ENCODE measurements around the gene PPFIA4. TPM values are rescaled to one million over a fixed set of nuclear protein-coding genes. Genes with fewer than 3 reads are reported as not detected.
"Not testable (repeated sequence)": the region's sequence is repeated elsewhere in the genome, so short reads cannot be mapped to it uniquely, and the experiment has no call there.

PPFIA4 gene
- total RNA-seq, 1 experiment from 2014 or later: not detected

GRCh38 chr1:203005395-203006142, 20.7 kb upstream of the PPFIA4 start:
- DNase-seq; H3K27ac ChIP-seq (ENCODE audit: low read length); H3K4me2 ChIP-seq (ENCODE audit: low read depth, low read length, poor library complexity, severe bottlenecking); H2AFZ ChIP-seq (ENCODE audit: low read length); H3K9me3 ChIP-seq (ENCODE audit: low read length); H3K9ac ChIP-seq (ENCODE audit: low read length); H4K20me1 ChIP-seq (ENCODE audit: insufficient read depth, low read depth, low read length); H3K9me2 ChIP-seq (replicated peaks; ENCODE audit: insufficient read depth, low read length); H3K27me3 ChIP-seq (ENCODE audit: low read length); H3K4me3 ChIP-seq (ENCODE audit: low read length): not testable (repeated sequence)
- H3K79me2 ChIP-seq (ENCODE audit: low read length): peaks cover 33% of the 10 kb centered on the region
- H3K36me3 ChIP-seq (ENCODE audit: insufficient read depth, low read length): peaks cover 15% of the 10 kb centered on the region
- H3K4me1 ChIP-seq (ENCODE audit: low read length): peaks cover 27% of the 10 kb centered on the region

- Histone ChIP-seq H3K27me3 (ENCODE audit: low read length) (no peaks in the 10 kb centered on the region), H3K79me2 (ENCODE audit: low read length) (peaks cover 49% of the 10 kb centered on the region), H3K36me3 (ENCODE audit: insufficient read depth, low read length) (peaks cover 27% of the 10 kb centered on the region), H4K20me1 (ENCODE audit: insufficient read depth, low read depth, low read length) (0 out of 2 replicates have a peak, but pooled peaks cover 3% of the 10 kb centered on the region), H3K4me1 (ENCODE audit: low read length) (peaks cover 32% of the 10 kb centered on the region), H3K4me2 (ENCODE audit: low read depth, low read length, poor library complexity, severe bottlenecking) (peak within 1 kb of the TSS; percentile 96), H3K27ac (ENCODE audit: low read length) (peak within 1 kb of the TSS; percentile 2; the same call in 1 of the 2 replicates), H3K9ac (ENCODE audit: low read length) (peak within 1 kb of the TSS; percentile 94), H3K9me3 (ENCODE audit: low read length) (no peaks in the 10 kb centered on the region), H3K4me3 (ENCODE audit: low read length) (peak within 1 kb of the TSS; percentile 90), H2AFZ (ENCODE audit: low read length) (peak within 1 kb of the TSS; percentile 24), H3K9me2 (replicated peaks; ENCODE audit: insufficient read depth, low read length) (no peaks in the 10 kb centered on the region)
- DNase-seq: peak; percentile 99
Measured at GRCh38 chr1:203006948-203007871, 19.1 kb upstream of the PPFIA4 start, which contains the start of gene TMEM183A. TMEM183A (plus strand) TSS chr1:203007374; CDS start chr1:203007466, 92 bp downstream.

- H3K9me3 ChIP-seq (ENCODE audit: low read length): no peaks in the 10 kb centered on the region
- H3K9ac ChIP-seq (ENCODE audit: low read length): 0 out of 2 replicates have a peak overlapping the region, but pooled peaks have one; percentile 94
- H3K4me2 ChIP-seq (ENCODE audit: low read depth, low read length, poor library complexity, severe bottlenecking): peak overlapping the region; percentile 96
- H3K79me2 ChIP-seq (ENCODE audit: low read length): peaks cover 61% of the 10 kb centered on the region
- no peaks in the 10 kb centered on the region for H3K27me3 ChIP-seq (ENCODE audit: low read length)
- peaks cover 32% of the 10 kb centered on the region for H3K4me1 ChIP-seq (ENCODE audit: low read length)
- H3K4me3 ChIP-seq (ENCODE audit: low read length): no peak overlapping the region
- H2AFZ ChIP-seq (ENCODE audit: low read length): no peak overlapping the region
- no peak overlapping the region for H3K27ac ChIP-seq (ENCODE audit: low read length)
- DNase-seq: no peak
- H3K9me2 ChIP-seq (replicated peaks; ENCODE audit: insufficient read depth, low read length): no peaks in the 10 kb centered on the region
- H3K36me3 ChIP-seq (ENCODE audit: insufficient read depth, low read length): peaks cover 38% of the 10 kb centered on the region
- H4K20me1 ChIP-seq (ENCODE audit: insufficient read depth, low read depth, low read length): 0 out of 2 replicates have a peak, but pooled peaks cover 3% of the 10 kb centered on the region
Measured at GRCh38 chr1:203009185-203009584, 17.1 kb upstream of the PPFIA4 start.

GRCh38 chr1:203011582-203011981, 14.7 kb upstream of the PPFIA4 start:
- no peak overlapping the region for H3K9ac ChIP-seq (ENCODE audit: low read length)
- no peak overlapping the region for H3K4me2 ChIP-seq (ENCODE audit: low read depth, low read length, poor library complexity, severe bottlenecking)
- peaks cover 26% of the 10 kb centered on the region for H3K4me1 ChIP-seq (ENCODE audit: low read length)
- no peaks in the 10 kb centered on the region for H3K27me3 ChIP-seq (ENCODE audit: low read length)
- peaks cover 54% of the 10 kb centered on the region for H3K36me3 ChIP-seq (ENCODE audit: insufficient read depth, low read length)
- no peaks in the 10 kb centered on the region for H3K9me3 ChIP-seq (ENCODE audit: low read length)
- H2AFZ ChIP-seq (ENCODE audit: low read length): no peak overlapping the region
- H3K9me2 ChIP-seq (replicated peaks; ENCODE audit: insufficient read depth, low read length): no peaks in the 10 kb centered on the region
- DNase-seq: no peak
- 0 out of 2 replicates have a peak, but pooled peaks cover 5% of the 10 kb centered on the region for H4K20me1 ChIP-seq (ENCODE audit: insufficient read depth, low read depth, low read length)
- H3K27ac ChIP-seq (ENCODE audit: low read length): no peak overlapping the region
- H3K79me2 ChIP-seq (ENCODE audit: low read length): peaks cover 70% of the 10 kb centered on the region
- H3K4me3 ChIP-seq (ENCODE audit: low read length): no peak overlapping the region

GRCh38 chr1:203017061-203017460, 9.2 kb upstream of the PPFIA4 start:
- peaks cover 25% of the 10 kb centered on the region for H3K79me2 ChIP-seq (ENCODE audit: low read length)
- no peaks in the 10 kb centered on the region for H3K27me3 ChIP-seq (ENCODE audit: low read length)
- H3K4me1 ChIP-seq (ENCODE audit: low read length): no peaks in the 10 kb centered on the region
- H3K9me3 ChIP-seq (ENCODE audit: low read length): no peaks in the 10 kb centered on the region
- H3K9me2 ChIP-seq (replicated peaks; ENCODE audit: insufficient read depth, low read length): no peaks in the 10 kb centered on the region
- H3K36me3 ChIP-seq (ENCODE audit: insufficient read depth, low read length): peaks cover 71% of the 10 kb centered on the region
- no peak overlapping the region for H3K27ac ChIP-seq (ENCODE audit: low read length)
- H3K9ac ChIP-seq (ENCODE audit: low read length): no peak overlapping the region
- no peak overlapping the region for H3K4me3 ChIP-seq (ENCODE audit: low read length)
- no peak for DNase-seq
- H4K20me1 ChIP-seq (ENCODE audit: insufficient read depth, low read depth, low read length): 0 out of 2 replicates have a peak, but pooled peaks cover 3% of the 10 kb centered on the region
- H2AFZ ChIP-seq (ENCODE audit: low read length): no peak overlapping the region
- H3K4me2 ChIP-seq (ENCODE audit: low read depth, low read length, poor library complexity, severe bottlenecking): no peak overlapping the region

- no peaks in the 10 kb centered on the region for H3K27me3 ChIP-seq (ENCODE audit: low read length)
- DNase-seq: no peak
- no peak overlapping the region for H3K27ac ChIP-seq (ENCODE audit: low read length)
- no peak overlapping the region for H3K4me2 ChIP-seq (ENCODE audit: low read depth, low read length, poor library complexity, severe bottlenecking)
- no peak overlapping the region for H3K9ac ChIP-seq (ENCODE audit: low read length)
- no peaks in the 10 kb centered on the region for H3K9me2 ChIP-seq (replicated peaks; ENCODE audit: insufficient read depth, low read length)
- no peak overlapping the region for H3K4me3 ChIP-seq (ENCODE audit: low read length)
- H3K9me3 ChIP-seq (ENCODE audit: low read length): no peaks in the 10 kb centered on the region
- H3K4me1 ChIP-seq (ENCODE audit: low read length): no peaks in the 10 kb centered on the region
- H2AFZ ChIP-seq (ENCODE audit: low read length): no peak overlapping the region
- peaks cover 19% of the 10 kb centered on the region for H3K79me2 ChIP-seq (ENCODE audit: low read length)
- H4K20me1 ChIP-seq (ENCODE audit: insufficient read depth, low read depth, low read length): 0 out of 2 replicates have a peak, but pooled peaks cover 3% of the 10 kb centered on the region
- H3K36me3 ChIP-seq (ENCODE audit: insufficient read depth, low read length): peaks cover 70% of the 10 kb centered on the region
Measured at GRCh38 chr1:203017692-203018091, 8.6 kb upstream of the PPFIA4 start.

- H2AFZ ChIP-seq (ENCODE audit: low read length); H3K4me2 ChIP-seq (ENCODE audit: low read depth, low read length, poor library complexity, severe bottlenecking); H4K20me1 ChIP-seq (ENCODE audit: insufficient read depth, low read depth, low read length); H3K79me2 ChIP-seq (ENCODE audit: low read length); H3K4me3 ChIP-seq (ENCODE audit: low read length); H3K9ac ChIP-seq (ENCODE audit: low read length); H3K4me1 ChIP-seq (ENCODE audit: low read length); H3K9me3 ChIP-seq (ENCODE audit: low read length); H3K27ac ChIP-seq (ENCODE audit: low read length); DNase-seq; H3K27me3 ChIP-seq (ENCODE audit: low read length); H3K9me2 ChIP-seq (replicated peaks; ENCODE audit: insufficient read depth, low read length): not testable (repeated sequence)
- peaks cover 52% of the 10 kb centered on the region for H3K36me3 ChIP-seq (ENCODE audit: insufficient read depth, low read length)
Measured at GRCh38 chr1:203022855-203023254, 3.4 kb upstream of the PPFIA4 start.

- Histone ChIP-seq H2AFZ (ENCODE audit: low read length) (no peak overlapping the region), H3K27me3 (ENCODE audit: low read length) (no peaks in the 10 kb centered on the region), H3K9ac (ENCODE audit: low read length) (no peak overlapping the region), H3K79me2 (ENCODE audit: low read length) (no peaks in the 10 kb centered on the region), H3K36me3 (ENCODE audit: insufficient read depth, low read length) (peaks cover 29% of the 10 kb centered on the region; the same call in 1 of the 2 replicates), H3K9me3 (ENCODE audit: low read length) (no peaks in the 10 kb centered on the region), H3K4me1 (ENCODE audit: low read length) (no peaks in the 10 kb centered on the region), H3K9me2 (replicated peaks; ENCODE audit: insufficient read depth, low read length) (no peaks in the 10 kb centered on the region), H3K4me2 (ENCODE audit: low read depth, low read length, poor library complexity, severe bottlenecking) (no peak overlapping the region), H4K20me1 (ENCODE audit: insufficient read depth, low read depth, low read length) (0 out of 2 replicates have a peak, but pooled peaks cover 3% of the 10 kb centered on the region), H3K4me3 (ENCODE audit: low read length) (no peak overlapping the region), H3K27ac (ENCODE audit: low read length) (no peak overlapping the region)
- DNase-seq: no peak
Measured at GRCh38 chr1:203025686-203026030, 633 bp upstream of the PPFIA4 start.
